A549 (cell line): ENCODE results near the gene CDC14B. TPM values are rescaled to one million over a fixed set of nuclear protein-coding genes. Genes with fewer than 3 reads are reported as not detected.

ENCODE experiments used
- ATAC-seq, 2 experiments: fragments of 200-7000 bp in 1 of 2; fragments of >200 bp in 1 of 2; cut with Nextera tagmentation in 1 of 2; cut with Tn5 transposase in 1 of 2; 3 replicates each; pipeline versions ENCODE4 v1.8.0 to v1.9.1; 2018 to 2020; ENCODE audit warnings: mild to moderate bottlenecking in 1 of 2, moderate library complexity in 1 of 2
- CTCF ChIA-PET: fragments of 300-600 bp; sonication (Branson Sonifier 250); formaldehyde crosslinking; extraction: SDS; loops from one replicate; lab custom pipeline; 2021; ENCODE audit warnings: antibody characterized with exemption, inconsistent platforms; lab: Yijun Ruan, JAX
- POLR2A ChIA-PET: fragments of 350-600 bp; formaldehyde crosslinking; extraction: SDS; loops from one replicate; lab custom pipeline; 2021; ENCODE audit warnings: antibody characterized with exemption, inconsistent platforms; lab: Yijun Ruan, JAX
- DNase-seq, 2 experiments: peaks; one replicate each; pipeline versions ENCODE4 v3.0.0 to v3.0.0-alpha.2; 2011 to 2016; ENCODE audit warnings: low read depth in 1 of 2, low spot score in 1 of 2
- FAIRE-seq: peaks from 2 replicates; lab custom pipeline; 2011; peaks lifted over from hg19 to GRCh38; lab: Jason Lieb, UNC
- H3K27ac ChIP-seq, 2 experiments: fragments of >200 bp; sonication (Bioruptor Twin); formaldehyde crosslinking; 3 replicates each; pipeline ENCODE4 v1.5.1; 2016 to 2017
- H3K4me1 ChIP-seq: fragments of >200 bp; sonication (Bioruptor Twin); formaldehyde crosslinking; 3 replicates; pipeline ENCODE4 v1.6.1; 2016
- H3K4me2 ChIP-seq: fragments of >200 bp; sonication (Bioruptor Twin); formaldehyde crosslinking; 3 replicates; pipeline ENCODE4 v1.6.1; 2016
- H3K4me3 ChIP-seq: fragments of >200 bp; sonication (Bioruptor Twin); formaldehyde crosslinking; 3 replicates; pipeline ENCODE4 v1.5.1; 2016
- H3K9me3 ChIP-seq: fragments of >200 bp; sonication (Bioruptor Twin); formaldehyde crosslinking; 3 replicates; pipeline ENCODE4 v1.6.1; 2016
- BHLHE40 ChIP-seq: IDR thresholded peaks from 2 replicates; pipeline ENCODE4 v1.6.1; 2012; ENCODE audit warnings: low read depth, low read length, inconsistent platforms
- CBX2 ChIP-seq: fragments of 200-600 bp; sonication (generic); IDR thresholded peaks from 2 replicates; pipeline ENCODE4 v1.6.1; 2016; ENCODE audit warnings: low read depth, mild to moderate bottlenecking, borderline replicate concordance
- EHMT2 ChIP-seq: fragments of 200-600 bp; sonication (generic); IDR thresholded peaks from 2 replicates; pipeline ENCODE4 v1.6.1; 2016; ENCODE audit warnings: antibody characterized with exemption, low read depth, mild to moderate bottlenecking, moderate library complexity
- EP300 ChIP-seq, 2 experiments: fragments of >200 bp; sonication (Bioruptor Twin); formaldehyde crosslinking; IDR thresholded peaks; 2 replicates in 1 of 2; 3 replicates in 1 of 2; pipeline ENCODE4 v1.6.1; 2016 to 2017
- FOSB ChIP-seq: fragments of 250-450 bp; sonication (Bioruptor Pico); IDR thresholded peaks from 2 replicates; pipeline ENCODE4 v1.5.0; 2020; ENCODE audit warnings: mild to moderate bottlenecking, moderate library complexity
- FOXS1 ChIP-seq: fragments of 250-450 bp; sonication (Bioruptor Pico); IDR thresholded peaks from 2 replicates; pipeline ENCODE4 v1.5.0; 2020; ENCODE audit warnings: mild to moderate bottlenecking, moderate library complexity
- HDAC2 ChIP-seq: fragments of 200-600 bp; sonication (generic); IDR thresholded peaks from 2 replicates; pipeline ENCODE4 v1.6.1; 2016
- HEYL ChIP-seq: fragments of 250-450 bp; sonication (Bioruptor Pico); IDR thresholded peaks from 2 replicates; pipeline ENCODE4 v1.8.0; 2021; ENCODE audit warnings: mild to moderate bottlenecking, moderate library complexity
- HOXA7 ChIP-seq: fragments of 250-450 bp; sonication (Bioruptor Pico); IDR thresholded peaks from 2 replicates; pipeline ENCODE4 v1.5.0; 2020; ENCODE audit warnings: mild to moderate bottlenecking, moderate library complexity
- JUN ChIP-seq, 2 experiments: fragments of >200 bp; sonication (Bioruptor Twin); formaldehyde crosslinking; IDR thresholded peaks; 2 replicates in 1 of 2; 3 replicates in 1 of 2; pipeline ENCODE4 v1.6.1; 2016 to 2017
- JUNB ChIP-seq: fragments of >200 bp; sonication (Bioruptor Twin); formaldehyde crosslinking; IDR thresholded peaks from 2 replicates; pipeline ENCODE4 v1.6.1; 2016
- KDM1A ChIP-seq: fragments of 200-600 bp; sonication (generic); IDR thresholded peaks from 2 replicates; pipeline ENCODE4 v1.6.1; 2016; ENCODE audit warnings: low read depth, mild to moderate bottlenecking
- KDM5A ChIP-seq: fragments of 200-600 bp; sonication (generic); IDR thresholded peaks from 2 replicates; pipeline ENCODE4 v1.6.1; 2016; ENCODE audit warnings: antibody characterized with exemption, mild to moderate bottlenecking
- NPAS2 ChIP-seq: fragments of 250-450 bp; sonication (Bioruptor Pico); IDR thresholded peaks from 2 replicates; pipeline ENCODE4 v1.8.0; 2022; ENCODE audit warnings: mild to moderate bottlenecking, moderate library complexity, borderline replicate concordance
- PHF8 ChIP-seq: fragments of 200-600 bp; sonication (generic); IDR thresholded peaks from 2 replicates; pipeline ENCODE4 v1.6.1; 2016; ENCODE audit warnings: low read depth, mild to moderate bottlenecking, antibody characterized with exemption, moderate library complexity, borderline replicate concordance
- POLR2A ChIP-seq: IDR thresholded peaks from 2 replicates; pipeline ENCODE4 v1.6.1; 2012; ENCODE audit warnings: mild to moderate bottlenecking, low read length
- RARB ChIP-seq: fragments of 250-450 bp; sonication (Bioruptor Pico); IDR thresholded peaks from 2 replicates; pipeline ENCODE4 v1.8.0; 2021; ENCODE audit warnings: mild to moderate bottlenecking, moderate library complexity
- RNF2 ChIP-seq: fragments of 200-600 bp; sonication (generic); IDR thresholded peaks from 2 replicates; pipeline ENCODE4 v1.6.1; 2016; ENCODE audit warnings: low read depth, mild to moderate bottlenecking, antibody characterized with exemption, moderate library complexity, borderline replicate concordance
- TFCP2L1 ChIP-seq: fragments of 250-450 bp; sonication (Bioruptor Pico); IDR thresholded peaks from 2 replicates; pipeline ENCODE4 v1.5.0; 2021; ENCODE audit warnings: mild to moderate bottlenecking
- ZC3H11A ChIP-seq: fragments of 450-650 bp; IDR thresholded peaks from 2 replicates; pipeline ENCODE4 v1.6.1; 2014; ENCODE audit warnings: antibody characterized with exemption, mild to moderate bottlenecking
- ZNF302 ChIP-seq: fragments of 250-450 bp; sonication (Bioruptor Pico); IDR thresholded peaks from 2 replicates; pipeline ENCODE4 v1.9.0; 2021; ENCODE audit warnings: inconsistent platforms, mild to moderate bottlenecking, moderate library complexity
- ZSCAN20 ChIP-seq: fragments of 250-450 bp; sonication (Bioruptor Pico); IDR thresholded peaks from 2 replicates; pipeline ENCODE4 v1.8.0; 2022; ENCODE audit warnings: mild to moderate bottlenecking, moderate library complexity
- whole genome bisulfite sequencing: methylation state at CpG from one replicate; pipeline ENCODE4 v1.1.6; 2017; ENCODE audit errors: missing lambda C conversion rate; 5-methylcytosine and 5-hydroxymethylcytosine counted together
- polyA plus RNA-seq, 4 experiments: library from polyadenylated mRNA; depleted of rRNA in 3 of 4; stranded (reverse); fragments of >200 nt; fragmentation: RNase III in 1 of 4; extraction: RNeasy Plus Mini Kit Qiagen cat#74134 plus additional on column Dnase treatment in 1 of 4; gene quantifications; 2 replicates in 3 of 4; 3 replicates in 1 of 4; pipeline ENCODE4 v1.2.3, GENCODE V29; 2011 to 2017
- TF ChIP-seq, protein P1 (sequence below): fragments of 250-450 bp; sonication (Bioruptor Pico); IDR thresholded peaks from 2 replicates; pipeline ENCODE4 v1.5.0; 2021; ENCODE audit warnings: mild to moderate bottlenecking, moderate library complexity, borderline replicate concordance
- TF ChIP-seq, protein P2 (sequence below): fragments of >200 bp; sonication (Bioruptor Twin); formaldehyde crosslinking; IDR thresholded peaks from 3 replicates; pipeline ENCODE4 v1.5.1; 2016
- TF ChIP-seq, protein P3 (sequence below): fragments of 450-650 bp; IDR thresholded peaks from 2 replicates; pipeline ENCODE4 v1.6.1; 2014; ENCODE audit warnings: antibody characterized with exemption
- TF ChIP-seq, protein P4 (sequence below): fragments of 200-600 bp; sonication (generic); IDR thresholded peaks from 2 replicates; pipeline ENCODE4 v1.6.1; 2016; ENCODE audit warnings: antibody characterized with exemption, mild to moderate bottlenecking, moderate library complexity
- TF ChIP-seq, protein P5 (sequence below): IDR thresholded peaks from 2 replicates; pipeline ENCODE4 v1.6.1; 2012; ENCODE audit warnings: low read depth, borderline replicate concordance

Gene CDC14B
- polyA plus RNA-seq, 2 of the 4 experiments (the other 2 are of a cell fraction): 9.9 to 17.3 TPM

DNA sequence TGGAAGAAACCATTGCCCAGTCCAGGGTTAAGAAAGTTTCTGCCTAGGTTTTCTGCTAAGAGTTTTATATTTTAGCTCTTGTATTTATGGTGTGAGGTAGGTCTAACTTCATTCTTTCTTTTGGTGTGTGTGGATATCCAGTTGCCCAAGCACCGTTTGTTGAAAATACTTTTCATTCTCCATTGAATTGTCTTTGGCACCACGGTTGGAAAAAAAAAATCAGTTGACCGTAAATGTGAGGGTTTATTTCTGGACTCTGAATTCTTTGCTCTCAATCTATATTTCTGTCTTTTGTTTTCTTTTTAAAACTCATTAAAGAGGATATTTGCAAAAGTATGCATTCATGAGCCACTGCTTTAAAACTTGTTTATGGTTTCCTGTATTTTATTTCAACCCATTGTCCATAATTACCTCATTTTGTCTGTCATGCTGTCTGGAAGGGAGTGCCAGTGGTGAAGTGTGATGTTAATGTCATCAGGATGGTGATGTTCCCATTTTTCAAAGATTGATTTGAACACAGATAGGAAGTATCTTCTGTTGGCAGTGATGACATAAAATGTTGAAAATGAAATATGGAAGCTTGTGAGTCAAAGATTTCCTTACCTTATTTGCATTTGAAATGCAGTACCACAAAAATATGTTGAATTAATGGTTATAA, 135.8 kb downstream of the CDC14B start:
- POLR2A ChIA-PET: no interaction called here
- WGBS: 87% methylated on average over 3 of the region's 3 CpGs
- no peak for ATAC-seq
- no peak overlapping the region for H3K27ac ChIP-seq
- H3K4me3 ChIP-seq: no peak overlapping the region
- no peak for FAIRE-seq
- H3K4me1 ChIP-seq: peaks cover 14% of the 10 kb centered on the region; the same call in 2 of the 3 replicates
- no peaks in the 10 kb centered on the region for H3K9me3 ChIP-seq
- DNase-seq: no peak
- H3K4me2 ChIP-seq: no peak overlapping the region
- TF ChIP-seq KDM1A (no peak), JUN (IDR thresholded peaks at IDR 0.05) (no peak), EP300 (IDR thresholded peaks at IDR 0.05) (no peak), BHLHE40 (no peak), ZC3H11A (no peak), TFCP2L1 (CRISPR knock-in tag) (no peak), PHF8 (no peak), EHMT2 (no peak), HOXA7 (CRISPR knock-in tag) (no peak)
- TF ChIP-seq, protein P1, sequence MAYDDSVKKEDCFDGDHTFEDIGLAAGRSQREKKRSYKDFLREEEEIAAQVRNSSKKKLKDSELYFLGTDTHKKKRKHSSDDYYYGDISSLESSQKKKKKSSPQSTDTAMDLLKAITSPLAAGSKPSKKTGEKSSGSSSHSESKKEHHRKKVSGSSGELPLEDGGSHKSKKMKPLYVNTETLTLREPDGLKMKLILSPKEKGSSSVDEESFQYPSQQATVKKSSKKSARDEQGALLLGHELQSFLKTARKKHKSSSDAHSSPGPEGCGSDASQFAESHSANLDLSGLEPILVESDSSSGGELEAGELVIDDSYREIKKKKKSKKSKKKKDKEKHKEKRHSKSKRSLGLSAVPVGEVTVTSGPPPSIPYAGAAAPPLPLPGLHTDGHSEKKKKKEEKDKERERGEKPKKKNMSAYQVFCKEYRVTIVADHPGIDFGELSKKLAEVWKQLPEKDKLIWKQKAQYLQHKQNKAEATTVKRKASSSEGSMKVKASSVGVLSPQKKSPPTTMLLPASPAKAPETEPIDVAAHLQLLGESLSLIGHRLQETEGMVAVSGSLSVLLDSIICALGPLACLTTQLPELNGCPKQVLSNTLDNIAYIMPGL (CRISPR knock-in tag): no peak
- TF ChIP-seq, protein P2, sequence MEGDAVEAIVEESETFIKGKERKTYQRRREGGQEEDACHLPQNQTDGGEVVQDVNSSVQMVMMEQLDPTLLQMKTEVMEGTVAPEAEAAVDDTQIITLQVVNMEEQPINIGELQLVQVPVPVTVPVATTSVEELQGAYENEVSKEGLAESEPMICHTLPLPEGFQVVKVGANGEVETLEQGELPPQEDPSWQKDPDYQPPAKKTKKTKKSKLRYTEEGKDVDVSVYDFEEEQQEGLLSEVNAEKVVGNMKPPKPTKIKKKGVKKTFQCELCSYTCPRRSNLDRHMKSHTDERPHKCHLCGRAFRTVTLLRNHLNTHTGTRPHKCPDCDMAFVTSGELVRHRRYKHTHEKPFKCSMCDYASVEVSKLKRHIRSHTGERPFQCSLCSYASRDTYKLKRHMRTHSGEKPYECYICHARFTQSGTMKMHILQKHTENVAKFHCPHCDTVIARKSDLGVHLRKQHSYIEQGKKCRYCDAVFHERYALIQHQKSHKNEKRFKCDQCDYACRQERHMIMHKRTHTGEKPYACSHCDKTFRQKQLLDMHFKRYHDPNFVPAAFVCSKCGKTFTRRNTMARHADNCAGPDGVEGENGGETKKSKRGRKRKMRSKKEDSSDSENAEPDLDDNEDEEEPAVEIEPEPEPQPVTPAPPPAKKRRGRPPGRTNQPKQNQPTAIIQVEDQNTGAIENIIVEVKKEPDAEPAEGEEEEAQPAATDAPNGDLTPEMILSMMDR: no peak
- TF ChIP-seq, protein P3, sequence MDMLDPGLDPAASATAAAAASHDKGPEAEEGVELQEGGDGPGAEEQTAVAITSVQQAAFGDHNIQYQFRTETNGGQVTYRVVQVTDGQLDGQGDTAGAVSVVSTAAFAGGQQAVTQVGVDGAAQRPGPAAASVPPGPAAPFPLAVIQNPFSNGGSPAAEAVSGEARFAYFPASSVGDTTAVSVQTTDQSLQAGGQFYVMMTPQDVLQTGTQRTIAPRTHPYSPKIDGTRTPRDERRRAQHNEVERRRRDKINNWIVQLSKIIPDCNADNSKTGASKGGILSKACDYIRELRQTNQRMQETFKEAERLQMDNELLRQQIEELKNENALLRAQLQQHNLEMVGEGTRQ: no peak
- CTCF ChIA-PET: no interaction called here

DNA sequence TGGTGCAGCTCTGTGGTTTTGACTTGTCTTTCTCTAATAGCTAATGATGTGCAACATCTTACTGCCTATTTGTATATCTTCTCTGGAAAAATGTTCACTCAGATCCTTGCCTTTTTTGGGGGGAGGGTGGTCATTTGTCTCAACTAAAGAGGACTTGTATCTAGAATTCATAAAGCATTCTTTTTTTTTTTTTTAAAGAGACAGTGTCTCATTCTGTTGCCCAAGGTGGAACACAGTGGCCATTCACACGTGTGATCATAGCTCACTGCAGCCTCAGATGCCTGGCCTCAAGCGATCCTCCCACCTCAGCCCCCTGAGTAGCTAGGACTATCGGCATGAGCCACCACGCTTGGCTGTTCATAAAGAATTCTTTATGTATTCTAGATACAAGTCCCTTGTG, 136.4 kb downstream of the CDC14B start:
- CTCF ChIA-PET: no interaction called here
- DNase-seq (no peak), ATAC-seq (no peak), FAIRE-seq (no peak)
- Histone ChIP-seq H3K27ac (no peak overlapping the region), H3K9me3 (no peaks in the 10 kb centered on the region), H3K4me2 (no peak overlapping the region), H3K4me1 (peaks cover 14% of the 10 kb centered on the region; the same call in 2 of the 3 replicates), H3K4me3 (no peak overlapping the region)
- POLR2A ChIA-PET: no interaction called here
- WGBS: 90% methylated on average over 4 of the region's 4 CpGs
- TF ChIP-seq CBX2 (no peak), RNF2 (no peak), FOXS1 (CRISPR knock-in tag) (no peak), RARB (CRISPR knock-in tag) (no peak), POLR2A (no peak), HDAC2 (no peak), FOSB (CRISPR knock-in tag) (no peak), HEYL (CRISPR knock-in tag) (no peak), ZSCAN20 (no peak), NPAS2 (no peak), JUNB (no peak), ZC3H11A (no peak), KDM5A (no peak), ZNF302 (CRISPR knock-in tag) (no peak)
- TF ChIP-seq, protein P3: no peak
- TF ChIP-seq, protein P4, sequence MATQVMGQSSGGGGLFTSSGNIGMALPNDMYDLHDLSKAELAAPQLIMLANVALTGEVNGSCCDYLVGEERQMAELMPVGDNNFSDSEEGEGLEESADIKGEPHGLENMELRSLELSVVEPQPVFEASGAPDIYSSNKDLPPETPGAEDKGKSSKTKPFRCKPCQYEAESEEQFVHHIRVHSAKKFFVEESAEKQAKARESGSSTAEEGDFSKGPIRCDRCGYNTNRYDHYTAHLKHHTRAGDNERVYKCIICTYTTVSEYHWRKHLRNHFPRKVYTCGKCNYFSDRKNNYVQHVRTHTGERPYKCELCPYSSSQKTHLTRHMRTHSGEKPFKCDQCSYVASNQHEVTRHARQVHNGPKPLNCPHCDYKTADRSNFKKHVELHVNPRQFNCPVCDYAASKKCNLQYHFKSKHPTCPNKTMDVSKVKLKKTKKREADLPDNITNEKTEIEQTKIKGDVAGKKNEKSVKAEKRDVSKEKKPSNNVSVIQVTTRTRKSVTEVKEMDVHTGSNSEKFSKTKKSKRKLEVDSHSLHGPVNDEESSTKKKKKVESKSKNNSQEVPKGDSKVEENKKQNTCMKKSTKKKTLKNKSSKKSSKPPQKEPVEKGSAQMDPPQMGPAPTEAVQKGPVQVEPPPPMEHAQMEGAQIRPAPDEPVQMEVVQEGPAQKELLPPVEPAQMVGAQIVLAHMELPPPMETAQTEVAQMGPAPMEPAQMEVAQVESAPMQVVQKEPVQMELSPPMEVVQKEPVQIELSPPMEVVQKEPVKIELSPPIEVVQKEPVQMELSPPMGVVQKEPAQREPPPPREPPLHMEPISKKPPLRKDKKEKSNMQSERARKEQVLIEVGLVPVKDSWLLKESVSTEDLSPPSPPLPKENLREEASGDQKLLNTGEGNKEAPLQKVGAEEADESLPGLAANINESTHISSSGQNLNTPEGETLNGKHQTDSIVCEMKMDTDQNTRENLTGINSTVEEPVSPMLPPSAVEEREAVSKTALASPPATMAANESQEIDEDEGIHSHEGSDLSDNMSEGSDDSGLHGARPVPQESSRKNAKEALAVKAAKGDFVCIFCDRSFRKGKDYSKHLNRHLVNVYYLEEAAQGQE: no peak
- TF ChIP-seq, protein P5, sequence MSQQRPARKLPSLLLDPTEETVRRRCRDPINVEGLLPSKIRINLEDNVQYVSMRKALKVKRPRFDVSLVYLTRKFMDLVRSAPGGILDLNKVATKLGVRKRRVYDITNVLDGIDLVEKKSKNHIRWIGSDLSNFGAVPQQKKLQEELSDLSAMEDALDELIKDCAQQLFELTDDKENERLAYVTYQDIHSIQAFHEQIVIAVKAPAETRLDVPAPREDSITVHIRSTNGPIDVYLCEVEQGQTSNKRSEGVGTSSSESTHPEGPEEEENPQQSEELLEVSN: no peak
